ENCODE measurements around the gene ENPP3.

ENPP3 gene

DNA sequence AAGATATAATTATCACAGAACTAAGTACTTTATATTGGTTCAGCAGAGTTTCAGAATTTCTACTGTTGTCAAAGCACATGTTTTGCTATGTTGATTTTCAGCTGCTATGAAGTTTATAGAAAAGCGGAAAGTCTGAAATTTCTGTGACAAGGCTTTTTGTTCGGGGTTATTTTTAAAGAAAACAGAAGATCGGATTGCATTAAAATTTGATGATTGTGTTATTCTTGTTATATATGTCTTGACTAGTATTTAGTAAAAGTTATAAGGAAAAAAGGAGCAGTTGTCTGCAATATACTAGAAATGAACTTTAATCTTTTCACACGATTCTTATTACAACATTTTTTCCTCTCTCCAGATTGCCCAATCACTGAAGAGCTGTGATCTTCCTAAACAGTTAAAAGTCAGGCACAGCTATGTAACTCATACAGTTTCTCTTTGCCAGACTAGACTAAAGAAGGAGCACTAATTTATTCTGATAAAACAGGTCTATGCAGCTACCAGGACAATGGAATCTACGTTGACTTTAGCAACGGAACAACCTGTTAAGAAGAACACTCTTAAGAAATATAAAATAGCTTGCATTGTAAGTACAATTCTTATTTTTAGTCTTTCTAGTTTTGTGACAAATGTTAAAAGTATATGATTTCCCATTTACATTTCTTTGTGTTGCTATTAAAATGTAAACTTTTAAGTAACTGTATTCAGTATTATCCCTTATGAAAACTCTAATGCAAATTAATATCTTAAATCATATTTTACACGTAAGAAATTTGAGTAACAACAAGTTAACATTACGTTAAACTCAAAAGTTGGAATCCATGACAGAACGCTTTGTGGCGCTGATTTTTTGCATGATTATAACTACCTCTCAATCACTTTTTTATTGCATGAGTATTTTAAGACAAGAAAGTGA lies at the start of gene ENPP3:
Gene ENPP3 (plus strand): TSS at position 423 of the 913 bp plus-strand sequence. CDS start 83 bp downstream, at position 506.
- DNase-seq = no peak

GRCh38 chr6:131587909-131588308 lies 49.2 kb upstream of the ENPP3 start:
- DNase-seq = no peak

DNA sequence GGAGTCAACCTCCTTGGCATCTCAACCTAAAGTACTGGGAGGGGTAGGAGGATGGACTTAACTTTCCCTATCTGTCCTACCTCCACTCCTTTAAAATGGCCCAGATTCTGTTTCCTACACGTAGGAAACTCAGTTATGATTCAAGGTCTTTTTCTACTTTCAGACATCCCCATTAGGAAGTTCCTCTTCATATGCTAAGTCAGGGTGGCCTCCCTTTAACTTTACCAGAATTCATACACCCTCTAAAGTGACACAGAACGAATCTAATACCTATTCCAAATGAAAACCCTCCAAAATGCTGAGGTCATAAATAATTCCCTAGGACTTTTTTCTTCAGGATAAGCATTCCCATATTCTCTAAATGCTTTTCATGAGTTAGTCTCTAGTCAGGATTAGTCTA lies 48.5 kb upstream of the ENPP3 start:
- no peak for DNase-seq

- DNase-seq = no peak
These were observed 44.2 kb upstream of the ENPP3 start for GRCh38 chr6:131592935-131593334.

DNA sequence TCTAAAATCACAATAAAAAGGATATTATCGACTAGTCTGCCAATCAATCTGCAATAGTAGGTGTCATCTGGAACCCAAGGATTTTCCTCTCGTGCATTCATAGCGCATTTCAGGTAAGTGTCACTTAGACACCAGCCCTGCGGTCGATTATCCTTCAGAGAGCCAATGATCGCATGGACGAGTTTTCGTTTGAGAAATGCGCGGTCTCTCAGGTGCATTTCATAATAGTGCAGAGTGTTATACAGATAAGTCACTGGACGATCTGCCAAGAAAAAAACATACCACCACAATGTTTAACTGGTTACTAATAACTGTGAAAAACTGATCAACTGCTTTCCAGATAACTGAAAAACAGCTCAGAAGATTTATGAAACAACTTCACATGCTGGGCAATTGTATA lies 43.0 kb upstream of the ENPP3 start:
- no peak for DNase-seq

DNA sequence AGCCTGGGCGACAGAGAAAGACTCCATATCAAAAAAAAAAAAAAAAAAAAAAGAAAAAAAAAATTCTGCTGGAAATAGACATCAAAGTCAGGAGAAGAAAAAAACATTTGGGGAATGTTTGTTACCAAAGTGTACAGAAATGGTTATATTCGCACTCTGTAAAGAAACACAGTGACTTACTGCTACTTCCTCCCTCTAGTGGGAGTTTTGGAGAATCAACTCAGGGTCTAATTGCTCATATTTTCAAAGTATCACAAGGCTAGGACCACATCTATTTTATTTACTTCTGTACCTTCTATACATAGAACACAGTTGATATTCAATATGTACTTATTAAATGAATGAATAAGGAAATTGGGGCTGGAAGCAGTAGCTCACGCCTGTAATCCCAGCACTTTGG lies 39.7 kb upstream of the ENPP3 start:
- DNase-seq = no peak

DNA sequence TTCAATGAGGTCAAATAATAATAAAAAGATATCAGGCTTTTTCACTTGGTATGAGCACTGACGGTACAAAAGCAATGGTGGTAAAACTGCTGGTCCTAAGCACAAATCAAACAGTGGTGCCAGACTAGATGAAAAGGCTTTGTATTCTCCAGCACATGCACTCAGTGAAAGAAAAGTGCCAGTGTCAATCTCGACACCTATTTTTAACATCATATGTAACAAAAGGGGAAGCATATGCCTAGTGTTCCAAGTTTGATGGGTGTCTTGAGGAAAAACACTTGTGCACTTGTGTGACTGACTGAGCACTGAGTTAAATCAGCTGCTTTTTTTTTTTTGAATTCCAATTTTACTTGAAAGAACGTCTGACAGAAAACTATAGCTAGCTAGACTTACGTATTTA lies 36.4 kb upstream of the ENPP3 start:
- DNase-seq = no peak

DNA sequence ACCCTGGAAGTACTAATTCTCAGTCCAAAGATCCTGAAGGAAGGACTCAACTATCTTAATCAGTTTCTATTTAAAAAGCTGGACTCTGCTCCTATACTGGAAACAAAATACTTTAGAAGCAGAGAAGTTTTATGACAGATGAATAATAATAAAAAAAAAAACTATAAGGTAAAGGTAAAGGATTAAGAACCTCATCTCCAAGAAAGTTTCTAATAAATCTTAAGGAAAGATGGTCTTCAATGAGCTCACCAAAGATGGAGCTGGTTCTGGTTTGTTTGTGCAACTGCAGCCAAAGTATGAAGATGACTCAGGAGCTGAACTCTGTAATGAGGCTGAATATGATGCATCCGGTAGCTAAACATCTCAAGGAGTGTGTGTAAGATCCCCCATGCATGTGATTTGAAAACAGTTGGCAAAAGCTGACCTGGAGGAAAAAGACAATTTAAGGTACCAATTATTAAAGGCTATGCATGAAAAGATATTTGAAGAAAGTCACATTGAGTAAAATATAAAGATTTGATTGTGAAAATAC lies 34.3 kb upstream of the ENPP3 start:
- no peak for DNase-seq

GRCh38 chr6:131613296-131613925 lies 23.7 kb upstream of the ENPP3 start:
- no peak for DNase-seq

DNA sequence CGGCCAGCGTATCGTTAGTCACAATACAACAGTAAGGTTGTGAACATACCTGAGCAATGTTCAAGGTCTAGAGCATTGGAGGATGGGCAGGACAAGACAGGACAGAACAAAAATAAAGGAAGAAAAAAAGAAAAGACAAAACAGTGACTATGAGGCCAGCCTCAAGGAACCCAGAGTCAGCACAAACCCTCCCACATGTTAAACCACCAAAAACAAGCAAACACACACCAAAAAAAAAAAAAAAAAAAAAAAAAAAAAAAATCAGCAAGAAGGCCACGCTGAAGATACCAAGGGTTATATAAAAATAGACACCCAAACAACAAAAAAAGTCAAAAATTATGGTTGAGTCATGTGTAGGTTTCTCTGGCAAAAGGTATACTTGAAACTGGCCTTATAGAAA lies 21.8 kb upstream of the ENPP3 start:
- no peak for DNase-seq

GRCh38 chr6:131627724-131628682 lies 9.1 kb upstream of the ENPP3 start, which contains the start of gene MED23:
MED23 (minus strand) TSS chr6:131628242; CDS start chr6:131628049, 193 bp downstream.
- peak; percentile 96 for DNase-seq

GRCh38 chr6:131628726-131629125 lies 8.4 kb upstream of the ENPP3 start:
- DNase-seq = no peak

DNA sequence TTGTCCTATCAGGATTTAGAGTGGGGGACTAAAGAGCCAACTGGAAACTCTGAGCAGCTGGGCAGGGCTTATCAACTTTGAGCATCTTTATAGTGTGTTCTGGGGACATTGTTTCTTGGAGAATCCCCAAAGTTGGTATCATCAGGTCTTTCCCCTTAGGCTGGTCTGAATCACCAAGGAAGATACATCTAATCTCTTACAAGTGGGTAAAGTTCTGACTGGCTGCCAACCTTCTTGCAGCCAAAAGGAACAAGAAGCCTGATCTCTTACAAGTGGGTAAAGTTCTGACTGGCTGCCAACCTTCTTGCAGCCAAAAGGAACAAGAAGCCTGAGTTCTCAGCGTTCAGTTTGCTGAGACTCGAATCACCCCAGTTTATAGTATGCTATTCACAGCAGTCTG lies 7.5 kb upstream of the ENPP3 start:
- DNase-seq = peak; percentile 15

- no peak for DNase-seq
These were observed 5.3 kb upstream of the ENPP3 start for GRCh38 chr6:131631625-131632289.

DNA sequence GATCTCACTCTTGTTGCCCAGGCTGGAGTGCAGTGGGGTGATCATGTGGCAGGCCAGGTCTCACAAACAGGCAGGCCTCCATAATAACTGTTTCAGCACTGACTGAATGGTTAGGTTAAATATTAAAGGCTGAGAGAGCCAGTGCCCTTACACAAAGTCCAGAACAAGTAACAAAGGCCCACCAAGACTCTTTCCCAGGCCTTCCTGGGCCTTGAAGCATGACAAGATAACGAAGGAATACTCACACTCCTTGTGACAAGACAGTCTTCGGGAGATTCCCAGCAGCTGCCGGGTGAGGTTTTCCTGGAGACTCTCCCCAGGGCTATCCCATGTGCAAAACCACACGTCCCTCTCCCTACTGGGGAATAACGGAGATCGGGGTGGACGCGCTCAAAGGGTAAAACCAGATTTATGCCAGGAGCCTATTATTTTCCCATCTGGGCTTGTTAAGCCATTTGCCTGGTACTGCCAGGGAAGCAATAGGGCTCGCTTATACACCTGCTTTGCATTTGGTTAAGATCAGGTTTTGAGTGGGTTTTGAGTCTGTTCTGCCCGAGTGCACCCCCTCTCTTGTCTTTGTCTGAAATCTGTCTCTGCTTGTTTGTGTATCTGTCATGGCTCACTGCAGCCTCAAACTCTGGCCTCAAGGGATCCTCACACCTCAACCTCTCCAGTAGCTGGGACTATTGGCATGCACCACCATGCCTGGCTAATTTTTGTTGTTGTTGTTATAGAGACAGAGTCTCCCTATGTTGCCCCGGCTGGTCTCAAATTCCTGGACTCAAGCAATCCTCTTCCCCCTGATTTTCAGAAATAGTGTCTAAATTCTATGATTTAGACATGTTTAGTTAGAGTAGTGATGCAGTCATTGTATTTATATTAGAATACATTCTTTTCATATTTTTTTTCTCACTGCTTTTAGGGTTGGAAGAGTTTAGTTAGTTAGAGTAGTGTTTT lies 1.4 kb upstream of the ENPP3 start:
- no peak for DNase-seq

- no peak for DNase-seq
These were observed 911 bp downstream of the ENPP3 start for GRCh38 chr6:131638013-131638412.

- peak; percentile 39 for DNase-seq
These were observed 3.0 kb downstream of the ENPP3 start for GRCh38 chr6:131640100-131640499.

GRCh38 chr6:131640576-131640975 lies 3.5 kb downstream of the ENPP3 start:
- DNase-seq = no peak

DNA sequence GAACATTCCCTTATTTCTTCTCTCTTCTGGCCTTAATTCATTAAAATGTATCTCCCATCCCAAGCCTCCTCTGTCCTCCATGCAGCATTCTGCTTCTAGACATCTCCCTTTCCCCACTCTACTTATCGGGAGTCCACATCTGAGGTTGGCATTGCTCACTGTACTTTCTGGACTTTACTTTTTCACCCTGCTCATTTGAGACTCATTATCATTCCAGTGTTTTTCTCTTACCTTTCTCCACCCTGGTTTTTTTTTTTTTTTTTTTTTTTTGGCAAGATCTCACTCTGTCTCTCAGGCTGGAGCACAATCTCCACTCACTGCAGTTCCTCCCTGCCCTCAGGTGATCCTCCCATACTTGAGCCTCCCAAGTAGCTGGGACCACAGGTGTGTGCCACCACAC lies 4.5 kb downstream of the ENPP3 start:
- no peak for DNase-seq

GRCh38 chr6:131642565-131642964 lies 5.5 kb downstream of the ENPP3 start:
- no peak for DNase-seq

Measured in activated CD4-positive, alpha-beta T cell treated with anti-CD3 and anti-CD28 coated beads, Interleukin-2, Interleukin-6, amounts not matched to agents 100 ng/mL and 50 ng/mL, durations not matched to agents 16 hours and 8 hours (primary cell).